Neural progenitor cell (in vitro differentiated cells): ENCODE results near the gene CCNK.

ENCODE experiments used
- EZH2 ChIP-seq: fragments of 200-600 bp; sonication (generic); IDR thresholded peaks from 2 replicates; pipeline ENCODE4 v1.6.1; 2017; ENCODE audit warnings: antibody characterized with exemption, mild to moderate bottlenecking, moderate library complexity
- EZH2phosphoT487 ChIP-seq: fragments of 200-600 bp; sonication (generic); IDR thresholded peaks from 2 replicates; pipeline ENCODE4 v1.6.1; 2017; ENCODE audit warnings: antibody characterized with exemption
- TF ChIP-seq, protein P1 (sequence below): fragments of 200-600 bp; sonication (generic); IDR thresholded peaks from 2 replicates; pipeline ENCODE4 v1.5.1; 2017; ENCODE audit warnings: antibody characterized with exemption, mild to moderate bottlenecking

DNA sequence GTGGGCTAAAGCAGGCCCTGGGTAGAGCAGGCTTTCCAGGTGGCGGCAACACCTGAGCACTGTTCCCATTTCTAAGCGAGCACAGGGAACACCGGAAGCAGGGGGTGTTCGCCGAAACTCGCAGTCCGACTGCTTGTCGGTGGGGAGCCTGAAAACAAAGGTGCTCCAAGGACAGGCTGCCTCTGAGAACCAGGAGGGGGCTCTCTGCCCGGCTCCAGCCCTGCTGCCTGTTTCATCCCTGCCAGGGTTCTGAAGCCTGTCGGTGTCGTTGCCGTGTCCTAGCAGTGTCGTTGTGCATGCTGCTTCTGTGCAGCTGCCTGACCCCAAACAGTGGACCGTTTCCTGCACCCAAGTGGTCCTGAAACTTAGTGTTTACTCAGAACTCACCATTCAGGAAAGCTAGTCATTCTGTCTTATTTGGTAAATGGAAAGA lies 21.8 kb downstream of the CCNK start:
- TF ChIP-seq EZH2, result no peak
- TF ChIP-seq, protein P1, sequence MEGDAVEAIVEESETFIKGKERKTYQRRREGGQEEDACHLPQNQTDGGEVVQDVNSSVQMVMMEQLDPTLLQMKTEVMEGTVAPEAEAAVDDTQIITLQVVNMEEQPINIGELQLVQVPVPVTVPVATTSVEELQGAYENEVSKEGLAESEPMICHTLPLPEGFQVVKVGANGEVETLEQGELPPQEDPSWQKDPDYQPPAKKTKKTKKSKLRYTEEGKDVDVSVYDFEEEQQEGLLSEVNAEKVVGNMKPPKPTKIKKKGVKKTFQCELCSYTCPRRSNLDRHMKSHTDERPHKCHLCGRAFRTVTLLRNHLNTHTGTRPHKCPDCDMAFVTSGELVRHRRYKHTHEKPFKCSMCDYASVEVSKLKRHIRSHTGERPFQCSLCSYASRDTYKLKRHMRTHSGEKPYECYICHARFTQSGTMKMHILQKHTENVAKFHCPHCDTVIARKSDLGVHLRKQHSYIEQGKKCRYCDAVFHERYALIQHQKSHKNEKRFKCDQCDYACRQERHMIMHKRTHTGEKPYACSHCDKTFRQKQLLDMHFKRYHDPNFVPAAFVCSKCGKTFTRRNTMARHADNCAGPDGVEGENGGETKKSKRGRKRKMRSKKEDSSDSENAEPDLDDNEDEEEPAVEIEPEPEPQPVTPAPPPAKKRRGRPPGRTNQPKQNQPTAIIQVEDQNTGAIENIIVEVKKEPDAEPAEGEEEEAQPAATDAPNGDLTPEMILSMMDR, result peak; percentile 36
- TF ChIP-seq EZH2phosphoT487, result no peak
